ENCODE results near the gene FAM3B. TPM values are rescaled to one million over a fixed set of nuclear protein-coding genes. Genes with fewer than 3 reads are reported as not detected.

Gene FAM3B
- total RNA-seq, 1 experiment from 2014 or later, result not detected

- Histone ChIP-seq H3K36me3 (no peaks in the 10 kb centered on the region), H3K4me1 (no peaks in the 10 kb centered on the region), H3K27ac (no peak overlapping the region), H3K27me3 (no peaks in the 10 kb centered on the region), H3K4me3 (no peak overlapping the region), H3K9me3 (replicated peaks) (no peaks in the 10 kb centered on the region)
- DNase-seq, result no peak
Measured at GRCh38 chr21:41366522-41367151, 50.0 kb downstream of the FAM3B start.

- Histone ChIP-seq H3K27ac (no peak overlapping the region), H3K36me3 (no peaks in the 10 kb centered on the region), H3K27me3 (no peaks in the 10 kb centered on the region), H3K4me1 (no peaks in the 10 kb centered on the region), H3K4me3 (no peak overlapping the region), H3K9me3 (replicated peaks) (no peaks in the 10 kb centered on the region)
- DNase-seq, result no peak
Measured at GRCh38 chr21:41367301-41367944, 50.8 kb downstream of the FAM3B start.

- Histone ChIP-seq H3K36me3 (no peaks in the 10 kb centered on the region), H3K4me1 (no peaks in the 10 kb centered on the region), H3K4me3 (no peak overlapping the region), H3K27me3 (no peaks in the 10 kb centered on the region), H3K27ac (no peak overlapping the region), H3K9me3 (replicated peaks) (no peaks in the 10 kb centered on the region)
- DNase-seq, result no peak
Measured at GRCh38 chr21:41367945-41368734, 51.5 kb downstream of the FAM3B start.

GRCh38 chr21:41368735-41369104 is 52.1 kb downstream of the FAM3B start:
- DNase-seq, result no peak
- Histone ChIP-seq H3K27me3 (no peaks in the 10 kb centered on the region), H3K4me3 (no peak overlapping the region), H3K9me3 (replicated peaks) (no peaks in the 10 kb centered on the region), H3K27ac (no peak overlapping the region), H3K36me3 (no peaks in the 10 kb centered on the region), H3K4me1 (no peaks in the 10 kb centered on the region)

- H3K27ac ChIP-seq, result no peak overlapping the region
- H3K4me3 ChIP-seq, result no peak overlapping the region
- no peaks in the 10 kb centered on the region for H3K36me3 ChIP-seq
- no peaks in the 10 kb centered on the region for H3K4me1 ChIP-seq
- H3K9me3 ChIP-seq (replicated peaks), result no peaks in the 10 kb centered on the region
- DNase-seq, result no peak
- H3K27me3 ChIP-seq, result no peaks in the 10 kb centered on the region
Measured at GRCh38 chr21:41369105-41369919, 52.7 kb downstream of the FAM3B start.

- Histone ChIP-seq H3K36me3 (no peaks in the 10 kb centered on the region), H3K27ac (no peak overlapping the region), H3K4me1 (no peaks in the 10 kb centered on the region), H3K9me3 (replicated peaks) (no peaks in the 10 kb centered on the region), H3K27me3 (no peaks in the 10 kb centered on the region), H3K4me3 (no peak overlapping the region)
- no peak for DNase-seq
Measured at GRCh38 chr21:41369920-41370839, 53.6 kb downstream of the FAM3B start.

- H3K36me3 ChIP-seq, result no peaks in the 10 kb centered on the region
- H3K4me1 ChIP-seq, result no peaks in the 10 kb centered on the region
- H3K4me3 ChIP-seq, result no peak overlapping the region
- no peaks in the 10 kb centered on the region for H3K9me3 ChIP-seq (replicated peaks)
- DNase-seq, result no peak
- no peak overlapping the region for H3K27ac ChIP-seq
- H3K27me3 ChIP-seq, result no peaks in the 10 kb centered on the region
Measured at GRCh38 chr21:41370840-41371684, 54.5 kb downstream of the FAM3B start.

GRCh38 chr21:41371685-41372030 is 55.1 kb downstream of the FAM3B start:
- no peak for DNase-seq
- Histone ChIP-seq H3K4me3 (no peak overlapping the region), H3K4me1 (no peaks in the 10 kb centered on the region), H3K27ac (no peak overlapping the region), H3K9me3 (replicated peaks) (no peaks in the 10 kb centered on the region), H3K27me3 (no peaks in the 10 kb centered on the region), H3K36me3 (no peaks in the 10 kb centered on the region)

- H3K4me3 ChIP-seq, result no peak overlapping the region
Measured at GRCh38 chr21:41373253-41373652, 56.7 kb downstream of the FAM3B start.

GRCh38 chr21:41373763-41374162 is 57.2 kb downstream of the FAM3B start:
- H3K27me3 ChIP-seq, result no peaks in the 10 kb centered on the region
- no peaks in the 10 kb centered on the region for H3K4me1 ChIP-seq
- H3K27ac ChIP-seq, result no peak overlapping the region
- no peaks in the 10 kb centered on the region for H3K9me3 ChIP-seq (replicated peaks)
- no peak for DNase-seq
- no peaks in the 10 kb centered on the region for H3K36me3 ChIP-seq
- no peak overlapping the region for H3K4me3 ChIP-seq

More at GRCh38 chr21:41373253-41373652, 56.7 kb downstream of the FAM3B start:
- no peak overlapping the region for H3K27ac ChIP-seq
- no peaks in the 10 kb centered on the region for H3K27me3 ChIP-seq
- no peak for DNase-seq
- no peaks in the 10 kb centered on the region for H3K4me1 ChIP-seq
- H3K9me3 ChIP-seq (replicated peaks), result no peaks in the 10 kb centered on the region
- no peaks in the 10 kb centered on the region for H3K36me3 ChIP-seq

- H3K9me3 ChIP-seq (replicated peaks), result no peaks in the 10 kb centered on the region
- no peak for DNase-seq
- H3K27me3 ChIP-seq, result peaks cover 4% of the 10 kb centered on the region; the same call in 1 of the 2 replicates
- H3K27ac ChIP-seq, result no peak overlapping the region
- no peaks in the 10 kb centered on the region for H3K36me3 ChIP-seq
- H3K4me1 ChIP-seq, result no peaks in the 10 kb centered on the region
- no peak overlapping the region for H3K4me3 ChIP-seq
Measured at GRCh38 chr21:41374177-41374712, 57.6 kb downstream of the FAM3B start.

GRCh38 chr21:41374867-41375533 is 58.4 kb downstream of the FAM3B start:
- no peaks in the 10 kb centered on the region for H3K36me3 ChIP-seq
- no peaks in the 10 kb centered on the region for H3K4me1 ChIP-seq
- H3K9me3 ChIP-seq (replicated peaks), result no peaks in the 10 kb centered on the region
- H3K4me3 ChIP-seq, result no peak overlapping the region
- no peak for DNase-seq
- peaks cover 4% of the 10 kb centered on the region; the same call in 1 of the 2 replicates for H3K27me3 ChIP-seq
- H3K27ac ChIP-seq, result no peak overlapping the region

GRCh38 chr21:41375875-41376274 is 59.3 kb downstream of the FAM3B start:
- Histone ChIP-seq H3K36me3 (no peaks in the 10 kb centered on the region), H3K4me1 (no peaks in the 10 kb centered on the region), H3K27ac (no peak overlapping the region), H3K27me3 (peaks cover 4% of the 10 kb centered on the region; the same call in 1 of the 2 replicates), H3K9me3 (replicated peaks) (no peaks in the 10 kb centered on the region), H3K4me3 (no peak overlapping the region)
- DNase-seq, result no peak

Measured in SJCRH30 (cell line).